Body of pancreas (tissue), 4 donors: ENCODE results near the gene GPR108. TPM values are rescaled to one million over a fixed set of nuclear protein-coding genes. Genes with fewer than 3 reads are reported as not detected.
A peak's percentile ranks its signal among the peaks of the same experiment; 100 is the strongest.

ENCODE experiments used
- ATAC-seq: fragments of 150-250 bp; one replicate; pipeline ENCODE4 v1.9.1; 2016
- DNase-seq, 4 donors: peaks; one replicate each; pipeline ENCODE4 v3.0.0-alpha.2; 2019
- H3K27ac ChIP-seq, 4 donors: fragments of 200-600 bp; sonication (generic); 1 replicate in 3 of 4; 2 replicates in 1 of 4; pipeline versions ENCODE4 v1.5.1 to v1.6.1; 2016 to 2019; ENCODE audit warnings: mild to moderate bottlenecking in 1 of 4, mixed read lengths in 1 of 4, moderate library complexity in 1 of 4
- H3K27me3 ChIP-seq, 2 donors: fragments of 200-600 bp; sonication (generic); one replicate each; pipeline ENCODE4 v1.6.0; 2016; ENCODE audit warnings: mild to moderate bottlenecking in 1 of 2
- H3K36me3 ChIP-seq, 2 donors: fragments of 200-600 bp; sonication (generic); replicated peaks in 1 of 2; 2 replicates each; pipeline ENCODE4 v1.5.1; 2016; ENCODE audit warnings: low read depth in 2 of 2; ENCODE audit not compliant: insufficient read depth in 1 of 2
- H3K4me1 ChIP-seq: fragments of 200-600 bp; sonication (generic); one replicate; pipeline ENCODE4 v1.6.0; 2016
- H3K4me3 ChIP-seq, 2 donors: fragments of 200-600 bp; sonication (generic); 1 replicate in 1 of 2; 2 replicates in 1 of 2; pipeline ENCODE4 v1.5.1; 2016 to 2019
- H3K9me3 ChIP-seq, 3 donors: fragments of 200-600 bp; sonication (generic); 1 replicate in 2 of 3; 2 replicates in 1 of 3; pipeline ENCODE4 v1.5.1; 2016
- POLR2A ChIP-seq, 3 donors: fragments of 450-650 bp; IDR thresholded peaks; one replicate each; pipeline ENCODE4 v1.6.1; 2016; ENCODE audit warnings: antibody characterized with exemption in 3 of 3, mild to moderate bottlenecking in 2 of 3
- WGBS, 2 donors: methylation state at CpG; one replicate each; pipeline ENCODE4 v1.1.5; 2017; 5-methylcytosine and 5-hydroxymethylcytosine counted together
- intact Hi-C: fragments of 100-400 bp; cut with DNase I; formaldehyde crosslinking; loops from one replicate; pipeline ENCODE4 v1.15.1; 2023
- total RNA-seq, 2 donors: library from RNA; depleted of rRNA; stranded (reverse); fragments of >200 nt; gene quantifications; one replicate each; pipeline ENCODE4 v1.1.0, GENCODE V29; 2016
- TF ChIP-seq, protein P1 (sequence below), 7 experiments: fragments of 450-650 bp in 4 of 7; fragments of 200-600 bp in 3 of 7; sonication (generic) in 3 of 7; IDR thresholded peaks; one replicate each; pipeline ENCODE4 v1.5.1; 2016 to 2019; ENCODE audit warnings: antibody characterized with exemption in 7 of 7

The GPR108 gene
- total RNA-seq, 2 donors from 2014 or later, result 68.2 to 75.8 TPM

DNA sequence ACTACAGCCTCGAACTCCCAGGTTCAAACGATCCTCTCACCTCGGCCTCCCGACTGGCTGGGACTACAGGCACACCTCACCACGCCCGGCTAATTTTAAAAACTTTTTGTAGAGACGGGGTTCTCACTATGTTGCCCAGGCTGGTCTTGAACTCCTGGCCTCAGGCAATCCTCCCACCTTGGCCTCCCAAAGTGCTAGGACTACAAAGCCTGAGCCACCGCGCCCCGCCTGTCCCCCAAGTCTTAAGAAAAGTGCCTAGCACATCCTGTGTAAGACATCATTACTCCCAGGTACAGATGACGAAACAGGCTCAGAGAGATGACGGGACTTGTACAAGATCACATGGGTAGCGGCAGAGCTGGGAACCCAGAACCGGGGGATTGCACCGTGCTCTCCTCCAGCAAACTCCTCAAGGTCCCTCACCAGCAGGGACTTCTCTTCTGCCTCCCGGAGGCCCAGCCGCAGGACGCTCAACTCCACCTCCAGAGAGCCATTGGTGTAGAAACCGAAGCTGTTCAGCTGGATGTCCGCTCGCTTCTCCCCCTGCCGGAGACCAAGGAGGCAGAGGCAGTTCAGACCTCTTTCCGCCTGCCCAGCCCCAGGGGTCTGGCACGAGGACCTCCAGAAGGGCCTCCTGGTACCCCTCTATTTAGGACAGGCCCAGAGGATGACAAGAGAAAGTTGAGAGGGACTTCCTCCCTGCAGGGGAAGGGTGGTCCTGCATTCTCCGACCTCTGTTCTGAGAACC is 1.0 kb downstream of the GPR108 start:
- Histone ChIP-seq H3K4me1 (peaks cover 37% of the 10 kb centered on the region), H3K27me3 (no peaks in the 10 kb centered on the region), H3K4me3 (peak overlapping the region; percentile 76 to 83), H3K9me3 (no peaks in the 10 kb centered on the region), H3K27ac (peak overlapping the region; percentile 86 to 91 (median 89)), H3K36me3 (peaks cover 0 to 8% of the 10 kb centered on the region in 2 donors)
- intact Hi-C loops, result no loop called here
- peak; percentile 10 to 55 (median 34) for TF ChIP-seq POLR2A (IDR thresholded peaks at IDR 0.05)
- TF ChIP-seq, protein P1, sequence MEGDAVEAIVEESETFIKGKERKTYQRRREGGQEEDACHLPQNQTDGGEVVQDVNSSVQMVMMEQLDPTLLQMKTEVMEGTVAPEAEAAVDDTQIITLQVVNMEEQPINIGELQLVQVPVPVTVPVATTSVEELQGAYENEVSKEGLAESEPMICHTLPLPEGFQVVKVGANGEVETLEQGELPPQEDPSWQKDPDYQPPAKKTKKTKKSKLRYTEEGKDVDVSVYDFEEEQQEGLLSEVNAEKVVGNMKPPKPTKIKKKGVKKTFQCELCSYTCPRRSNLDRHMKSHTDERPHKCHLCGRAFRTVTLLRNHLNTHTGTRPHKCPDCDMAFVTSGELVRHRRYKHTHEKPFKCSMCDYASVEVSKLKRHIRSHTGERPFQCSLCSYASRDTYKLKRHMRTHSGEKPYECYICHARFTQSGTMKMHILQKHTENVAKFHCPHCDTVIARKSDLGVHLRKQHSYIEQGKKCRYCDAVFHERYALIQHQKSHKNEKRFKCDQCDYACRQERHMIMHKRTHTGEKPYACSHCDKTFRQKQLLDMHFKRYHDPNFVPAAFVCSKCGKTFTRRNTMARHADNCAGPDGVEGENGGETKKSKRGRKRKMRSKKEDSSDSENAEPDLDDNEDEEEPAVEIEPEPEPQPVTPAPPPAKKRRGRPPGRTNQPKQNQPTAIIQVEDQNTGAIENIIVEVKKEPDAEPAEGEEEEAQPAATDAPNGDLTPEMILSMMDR (IDR thresholded peaks at IDR 0.05), result peak; percentile 17 to 82 (median 57)
- 28 to 39% methylated on average over 12 to 25 of the region's 25 CpGs for WGBS, 2 donors
- ATAC-seq (peak; percentile 13), DNase-seq (peak; percentile 79 to 89 (median 82))

DNA sequence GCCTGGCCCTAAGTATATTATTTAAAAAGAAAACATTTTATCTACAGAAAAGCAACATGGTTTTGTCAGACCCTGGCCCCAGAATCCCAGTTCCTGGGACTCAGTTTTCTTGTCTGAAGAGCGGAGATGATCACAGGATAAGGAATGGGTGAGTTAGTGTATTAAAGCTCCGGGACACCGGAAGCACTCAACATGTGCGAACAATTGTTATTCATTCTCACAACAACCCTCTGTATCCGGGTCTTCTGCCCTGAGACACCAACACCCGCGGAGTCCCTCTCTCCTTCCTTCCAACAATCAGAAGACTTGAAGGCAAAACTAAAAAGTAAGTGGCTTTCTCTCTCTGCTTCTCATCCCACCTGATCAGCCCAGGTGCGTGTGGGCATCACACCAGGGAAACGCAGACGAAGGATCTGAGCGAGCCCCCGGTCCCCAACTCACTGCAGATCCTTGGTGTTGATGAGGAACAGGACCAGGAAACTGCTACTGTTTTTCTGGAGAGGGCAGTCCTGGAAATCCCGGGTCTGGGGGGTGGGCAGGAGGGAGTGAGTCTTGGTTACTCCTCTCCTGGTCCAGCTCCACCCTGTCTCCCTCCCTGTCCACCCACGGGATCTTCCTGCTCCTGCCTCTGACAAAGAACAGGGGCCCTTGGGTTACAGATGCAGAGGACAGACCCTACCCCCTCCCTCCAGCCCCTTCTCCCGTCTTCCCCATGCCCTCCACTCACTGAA is 2.0 kb downstream of the GPR108 start:
- Histone ChIP-seq H3K27me3 (no peaks in the 10 kb centered on the region), H3K4me1 (peaks cover 32% of the 10 kb centered on the region), H3K36me3 (peaks cover 0 to 8% of the 10 kb centered on the region in 2 donors), H3K4me3 (no peak overlapping the region), H3K27ac (peak overlapping the region in 3 of 4 donors; percentile 86 to 91 (median 91)), H3K9me3 (no peaks in the 10 kb centered on the region)
- no peak for DNase-seq
- no peak for ATAC-seq
- TF ChIP-seq, protein P1 (IDR thresholded peaks at IDR 0.05), result no peak
- no peak for TF ChIP-seq POLR2A (IDR thresholded peaks at IDR 0.05)
- 72 to 78% methylated on average over 15 of the region's 15 CpGs for whole genome bisulfite sequencing, 2 donors
- intact Hi-C loops, result no loop called here

DNA sequence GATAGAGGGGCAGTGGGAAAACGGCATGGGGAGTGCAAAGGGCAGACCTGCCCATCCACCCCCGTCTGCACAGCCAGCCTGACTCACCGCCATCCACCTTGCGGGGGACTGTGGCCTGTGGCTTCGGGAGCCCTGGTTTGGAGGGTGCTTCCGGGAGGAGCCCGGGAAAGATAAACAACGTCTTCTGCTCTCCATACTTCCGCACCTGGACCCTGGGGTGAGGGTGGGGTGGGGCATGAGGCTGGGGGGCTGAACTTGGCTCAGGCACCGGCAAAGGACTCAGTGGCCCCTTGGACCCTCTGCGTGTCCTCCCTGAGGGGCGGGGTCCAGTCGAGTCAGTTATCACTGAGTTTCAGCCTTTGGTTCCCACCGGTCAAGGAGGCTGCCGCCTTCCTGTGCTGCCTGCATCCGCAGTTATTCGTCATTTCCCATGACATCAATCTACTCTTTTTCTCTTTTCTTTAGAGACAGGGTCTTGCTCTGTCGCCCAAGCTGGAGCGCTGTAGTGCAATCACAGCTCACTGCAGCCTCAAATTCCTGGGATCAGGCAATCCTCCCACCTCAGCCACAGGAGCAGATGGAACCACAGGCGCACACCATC is 3.2 kb downstream of the GPR108 start:
- Histone ChIP-seq H3K36me3 (peaks cover 0 to 8% of the 10 kb centered on the region in 2 donors), H3K27ac (no peak overlapping the region), H3K9me3 (no peaks in the 10 kb centered on the region), H3K4me3 (no peak overlapping the region), H3K27me3 (no peaks in the 10 kb centered on the region), H3K4me1 (peaks cover 35% of the 10 kb centered on the region)
- DNase-seq, result no peak
- 78 to 91% methylated on average over 19 to 20 of the region's 20 CpGs for WGBS, 2 donors
- TF ChIP-seq, protein P1 (IDR thresholded peaks at IDR 0.05), result no peak
- TF ChIP-seq POLR2A (IDR thresholded peaks at IDR 0.05), result no peak
- no peak for ATAC-seq
- intact Hi-C loops, result no loop called here

DNA sequence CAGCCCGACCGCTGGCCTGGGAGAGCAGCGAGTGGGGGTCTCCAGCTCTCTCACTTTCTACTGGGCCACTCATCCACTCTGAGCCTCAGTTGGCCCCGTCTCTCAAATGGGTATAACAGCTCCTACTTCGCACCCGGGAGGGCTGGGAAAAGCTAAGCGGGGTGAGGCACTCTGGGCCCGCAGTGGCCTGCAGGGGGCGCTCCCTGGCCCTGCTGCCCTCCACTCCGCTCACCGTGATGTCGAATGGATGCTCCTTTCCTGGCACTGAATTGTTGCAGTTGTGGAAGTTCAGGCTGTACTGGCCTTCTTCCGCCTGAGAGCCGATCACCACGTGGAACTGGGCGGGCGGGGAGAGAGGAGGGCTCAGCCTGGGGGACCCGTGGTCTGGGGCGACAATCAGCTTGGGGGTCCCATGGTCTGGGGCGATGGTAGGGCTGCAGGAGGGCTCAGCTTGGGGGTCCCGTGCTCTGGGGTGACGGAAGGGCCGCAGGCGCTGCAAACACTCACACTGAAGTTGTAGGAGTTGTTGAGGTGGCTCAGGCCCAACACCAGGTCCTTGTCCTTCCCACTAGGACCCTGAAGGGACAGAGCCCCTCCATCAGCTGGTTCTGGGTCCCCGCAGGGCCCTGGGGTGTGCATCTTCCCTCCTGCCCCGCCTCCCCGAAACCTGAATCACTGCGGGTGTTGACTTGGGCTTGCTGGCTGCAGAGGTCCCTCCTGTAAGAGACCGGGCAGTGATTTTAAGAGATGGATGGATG is 3.9 kb downstream of the GPR108 start:
- H3K36me3 ChIP-seq, result peaks cover 0 to 8% of the 10 kb centered on the region in 2 donors
- no peak for DNase-seq
- intact Hi-C loops, result no loop called here
- TF ChIP-seq, protein P1 (IDR thresholded peaks at IDR 0.05), result no peak
- TF ChIP-seq POLR2A (IDR thresholded peaks at IDR 0.05), result no peak
- H3K4me1 ChIP-seq, result peaks cover 30% of the 10 kb centered on the region
- H3K27ac ChIP-seq, result no peak overlapping the region
- WGBS, 2 donors, result 89 to 92% methylated on average over 24 to 27 of the region's 29 CpGs
- no peak overlapping the region for H3K4me3 ChIP-seq
- H3K9me3 ChIP-seq, result no peaks in the 10 kb centered on the region
- no peak for ATAC-seq
- H3K27me3 ChIP-seq, result no peaks in the 10 kb centered on the region
